Measurements from ENCODE around the gene MUC5AC. TPM values are rescaled to one million over a fixed set of nuclear protein-coding genes. Genes with fewer than 3 reads are reported as not detected.

Gene MUC5AC
- total and polyA plus RNA-seq, 8 donors: 0.04 to 0.75 (median 0.37) TPM; not detected in 1

DNA sequence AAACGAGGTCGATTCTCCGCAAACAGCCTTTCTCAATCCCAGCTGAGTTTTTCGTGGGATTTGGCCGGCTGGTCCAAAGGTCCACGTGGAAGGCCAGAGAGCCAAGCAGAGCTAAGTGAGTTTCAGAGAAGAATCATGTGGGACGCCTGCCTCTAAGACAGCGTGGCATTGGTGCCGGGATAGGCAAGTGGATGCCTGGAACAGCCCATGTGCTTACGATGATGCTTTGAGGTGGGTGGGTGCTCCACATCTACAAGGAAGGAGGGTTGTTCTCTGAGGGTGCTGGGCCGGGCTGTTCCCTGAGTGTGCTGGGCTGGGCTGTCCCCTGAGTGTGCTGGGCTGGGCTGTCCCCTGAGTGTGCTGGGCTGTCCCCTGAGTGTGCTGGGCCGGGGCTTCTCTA, 41.6 kb upstream of the MUC5AC start:
- TF ChIP-seq, protein P1, sequence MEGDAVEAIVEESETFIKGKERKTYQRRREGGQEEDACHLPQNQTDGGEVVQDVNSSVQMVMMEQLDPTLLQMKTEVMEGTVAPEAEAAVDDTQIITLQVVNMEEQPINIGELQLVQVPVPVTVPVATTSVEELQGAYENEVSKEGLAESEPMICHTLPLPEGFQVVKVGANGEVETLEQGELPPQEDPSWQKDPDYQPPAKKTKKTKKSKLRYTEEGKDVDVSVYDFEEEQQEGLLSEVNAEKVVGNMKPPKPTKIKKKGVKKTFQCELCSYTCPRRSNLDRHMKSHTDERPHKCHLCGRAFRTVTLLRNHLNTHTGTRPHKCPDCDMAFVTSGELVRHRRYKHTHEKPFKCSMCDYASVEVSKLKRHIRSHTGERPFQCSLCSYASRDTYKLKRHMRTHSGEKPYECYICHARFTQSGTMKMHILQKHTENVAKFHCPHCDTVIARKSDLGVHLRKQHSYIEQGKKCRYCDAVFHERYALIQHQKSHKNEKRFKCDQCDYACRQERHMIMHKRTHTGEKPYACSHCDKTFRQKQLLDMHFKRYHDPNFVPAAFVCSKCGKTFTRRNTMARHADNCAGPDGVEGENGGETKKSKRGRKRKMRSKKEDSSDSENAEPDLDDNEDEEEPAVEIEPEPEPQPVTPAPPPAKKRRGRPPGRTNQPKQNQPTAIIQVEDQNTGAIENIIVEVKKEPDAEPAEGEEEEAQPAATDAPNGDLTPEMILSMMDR (IDR thresholded peaks at IDR 0.05): no peak
- no peak overlapping the region for H3K4me3 ChIP-seq
- H3K27me3 ChIP-seq: peaks cover 0 to 28% of the 10 kb centered on the region in 2 donors
- H3K4me1 ChIP-seq: no peaks in the 10 kb centered on the region
- intact Hi-C loops (cut with DNase I): no loop called here
- ATAC-seq (no peak), DNase-seq (peak in 1 of 4 donors; percentile 10)
- no peaks in the 10 kb centered on the region for H3K36me3 ChIP-seq
- H3K27ac ChIP-seq: no peak overlapping the region
- no peaks in the 10 kb centered on the region for H3K9me3 ChIP-seq

DNA sequence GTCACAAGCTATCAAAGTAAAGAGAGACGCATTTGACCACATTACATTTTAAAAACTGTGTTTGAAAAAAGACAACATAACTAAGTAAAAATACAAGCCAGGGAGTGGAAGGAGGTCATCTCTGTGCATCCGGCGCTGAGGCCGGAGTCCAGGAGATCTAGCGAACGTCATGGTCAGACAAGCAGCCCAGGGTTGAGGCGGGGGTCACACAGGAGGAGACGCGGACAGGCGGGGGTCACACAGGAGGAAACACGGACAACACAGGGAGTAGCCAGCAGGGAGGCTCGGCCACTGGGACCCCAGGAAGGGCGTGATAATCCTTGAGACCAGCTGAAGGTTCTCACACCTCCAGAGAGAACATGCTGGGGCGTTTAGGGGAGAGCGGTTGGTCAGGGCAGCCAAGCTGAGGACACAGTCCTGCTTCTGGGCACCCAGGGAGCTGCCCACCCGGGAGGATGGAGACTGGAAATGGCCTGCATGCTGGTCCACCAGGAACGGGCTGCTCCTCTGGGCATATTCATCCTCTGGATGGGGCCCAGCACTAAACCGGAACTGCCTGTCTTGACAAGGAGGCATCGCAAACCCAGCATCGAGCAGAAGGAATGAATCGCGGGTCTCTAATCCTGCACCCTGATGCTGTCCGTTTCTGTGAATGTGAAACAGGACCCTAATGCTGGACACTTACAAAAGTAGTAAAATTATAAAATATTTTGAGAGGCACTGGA, 40.9 kb upstream of the MUC5AC start:
- no peak for ATAC-seq
- DNase-seq: peak in 2 of 4 donors; percentile 11 to 69
- intact Hi-C loops (cut with DNase I): no loop called here
- no peak overlapping the region for H3K27ac ChIP-seq
- no peaks in the 10 kb centered on the region for H3K4me1 ChIP-seq
- no peaks in the 10 kb centered on the region for H3K36me3 ChIP-seq
- peaks cover 0 to 35% of the 10 kb centered on the region in 2 donors for H3K27me3 ChIP-seq
- TF ChIP-seq, protein P1 (IDR thresholded peaks at IDR 0.05): no peak
- H3K9me3 ChIP-seq: no peaks in the 10 kb centered on the region
- no peak overlapping the region for H3K4me3 ChIP-seq

DNA sequence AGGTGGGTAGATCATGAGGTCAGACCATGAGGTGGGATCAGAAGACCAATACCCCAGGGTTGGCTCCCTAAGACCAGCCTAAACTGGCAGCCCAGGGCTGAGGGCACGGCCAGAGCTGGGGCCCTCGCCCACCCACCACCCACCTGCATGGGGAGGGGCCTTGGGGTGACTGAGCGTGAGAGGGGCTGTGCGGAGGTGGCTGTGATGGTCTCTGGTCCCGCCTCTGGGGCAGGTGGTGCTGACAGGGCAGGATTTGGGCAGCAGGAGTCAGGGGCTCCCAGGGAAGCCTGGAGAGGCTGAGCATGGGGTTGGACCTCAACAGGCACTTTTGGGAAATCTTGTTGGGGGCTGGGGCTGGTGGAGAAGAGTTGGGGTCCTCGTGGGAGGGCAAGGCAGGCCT, 39.8 kb upstream of the MUC5AC start:
- DNase-seq (peak in 1 of 4 donors; percentile 21), ATAC-seq (no peak)
- Histone ChIP-seq H3K27me3 (peaks cover 0 to 45% of the 10 kb centered on the region in 2 donors), H3K36me3 (no peaks in the 10 kb centered on the region), H3K27ac (no peak overlapping the region), H3K4me3 (no peak overlapping the region), H3K9me3 (no peaks in the 10 kb centered on the region), H3K4me1 (no peaks in the 10 kb centered on the region)
- intact Hi-C loops (cut with DNase I): no loop called here
- TF ChIP-seq, protein P1 (IDR thresholded peaks at IDR 0.05): no peak

DNA sequence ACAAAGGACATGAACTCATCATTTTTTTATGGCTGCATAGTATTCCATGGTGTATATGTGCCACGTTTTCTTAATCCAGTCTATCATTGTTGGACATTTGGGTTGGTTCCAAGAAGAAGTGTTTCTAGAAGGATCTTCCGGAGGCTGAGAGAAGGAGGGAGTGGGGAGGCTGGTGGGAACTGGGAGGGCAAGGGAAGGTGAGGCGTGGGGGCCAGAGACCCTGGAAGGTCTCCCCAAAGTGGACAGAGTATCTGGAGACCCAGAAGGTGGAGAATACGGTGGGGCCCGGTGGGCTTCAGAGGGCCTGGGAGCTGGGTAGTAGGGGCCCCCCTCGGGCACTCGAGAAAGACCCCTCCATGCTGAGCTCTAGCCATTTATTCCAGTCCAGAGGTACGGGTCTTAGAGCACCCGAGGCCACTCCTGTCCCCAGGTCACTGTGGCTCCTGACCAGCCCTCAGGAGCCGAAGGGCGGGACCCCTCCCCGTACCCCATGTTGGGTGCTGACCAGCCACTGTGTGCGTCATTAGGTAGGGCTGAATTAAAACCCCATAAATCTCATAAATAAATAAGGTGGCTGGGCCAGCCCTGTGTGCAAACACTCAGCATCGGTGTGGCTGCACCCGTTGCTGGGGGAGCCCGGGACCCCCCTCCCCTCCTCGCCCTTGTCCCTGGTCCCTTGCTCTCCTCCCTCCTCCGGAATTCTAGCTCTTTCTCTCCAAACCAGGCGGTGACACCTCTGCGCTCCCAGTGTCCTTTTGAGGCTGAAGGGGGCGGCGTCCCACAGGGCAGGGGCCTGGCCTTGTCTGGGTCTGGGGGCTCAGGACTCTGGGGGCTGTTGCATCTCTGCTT, 38.8 kb upstream of the MUC5AC start:
- Histone ChIP-seq H3K27ac (no peak overlapping the region), H3K27me3 (peaks cover 0 to 53% of the 10 kb centered on the region in 2 donors), H3K9me3 (no peaks in the 10 kb centered on the region), H3K4me1 (no peaks in the 10 kb centered on the region), H3K36me3 (no peaks in the 10 kb centered on the region), H3K4me3 (no peak overlapping the region)
- TF ChIP-seq, protein P1 (IDR thresholded peaks at IDR 0.05): no peak
- DNase-seq: peak in 1 of 4 donors; percentile 12
- intact Hi-C loops (cut with DNase I): no loop called here
- no peak for ATAC-seq

DNA sequence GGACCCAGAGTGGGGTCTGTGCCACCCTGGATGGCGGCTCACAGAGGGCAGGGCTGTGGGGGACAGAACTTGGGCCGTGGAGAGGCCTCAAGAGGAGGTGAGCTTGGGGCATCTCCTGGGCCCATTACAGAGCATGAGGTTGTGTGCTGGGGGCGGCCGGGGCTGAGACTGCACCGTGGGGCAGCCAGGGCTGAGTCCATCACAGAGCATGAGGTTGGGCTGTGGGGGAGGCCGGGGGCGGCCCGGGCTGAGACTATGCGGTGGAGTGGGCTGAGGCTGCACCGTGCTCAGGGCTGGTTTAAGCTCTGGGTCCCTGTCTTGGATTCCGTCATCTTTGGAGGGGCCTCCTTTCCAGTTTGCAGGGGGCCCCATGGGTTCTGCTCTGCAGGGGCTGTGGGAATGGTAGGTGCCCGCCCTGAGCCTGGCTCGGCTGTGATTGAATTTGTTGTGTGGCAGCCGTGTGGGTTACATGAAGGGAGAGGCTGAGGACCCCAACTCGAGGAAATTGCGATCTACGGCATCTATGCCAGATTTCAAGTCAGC, 38.1 kb upstream of the MUC5AC start:
- intact Hi-C loops (cut with DNase I): no loop called here
- peaks cover 0 to 55% of the 10 kb centered on the region in 2 donors for H3K27me3 ChIP-seq
- H3K36me3 ChIP-seq: no peaks in the 10 kb centered on the region
- no peaks in the 10 kb centered on the region for H3K4me1 ChIP-seq
- H3K27ac ChIP-seq: no peak overlapping the region
- no peak overlapping the region for H3K4me3 ChIP-seq
- ATAC-seq (no peak), DNase-seq (no peak)
- no peaks in the 10 kb centered on the region for H3K9me3 ChIP-seq
- TF ChIP-seq, protein P1 (IDR thresholded peaks at IDR 0.05): no peak
